Activated CD4-positive, CD25-positive, alpha-beta regulatory T cell (primary cell): ENCODE measurements around the gene ERC1.

ENCODE experiments used
- DNase-seq, 4 experiments: peaks; one replicate each; lab custom pipeline; 2025; lab: John Stamatoyannopoulos, UW

ERC1 gene

DNA sequence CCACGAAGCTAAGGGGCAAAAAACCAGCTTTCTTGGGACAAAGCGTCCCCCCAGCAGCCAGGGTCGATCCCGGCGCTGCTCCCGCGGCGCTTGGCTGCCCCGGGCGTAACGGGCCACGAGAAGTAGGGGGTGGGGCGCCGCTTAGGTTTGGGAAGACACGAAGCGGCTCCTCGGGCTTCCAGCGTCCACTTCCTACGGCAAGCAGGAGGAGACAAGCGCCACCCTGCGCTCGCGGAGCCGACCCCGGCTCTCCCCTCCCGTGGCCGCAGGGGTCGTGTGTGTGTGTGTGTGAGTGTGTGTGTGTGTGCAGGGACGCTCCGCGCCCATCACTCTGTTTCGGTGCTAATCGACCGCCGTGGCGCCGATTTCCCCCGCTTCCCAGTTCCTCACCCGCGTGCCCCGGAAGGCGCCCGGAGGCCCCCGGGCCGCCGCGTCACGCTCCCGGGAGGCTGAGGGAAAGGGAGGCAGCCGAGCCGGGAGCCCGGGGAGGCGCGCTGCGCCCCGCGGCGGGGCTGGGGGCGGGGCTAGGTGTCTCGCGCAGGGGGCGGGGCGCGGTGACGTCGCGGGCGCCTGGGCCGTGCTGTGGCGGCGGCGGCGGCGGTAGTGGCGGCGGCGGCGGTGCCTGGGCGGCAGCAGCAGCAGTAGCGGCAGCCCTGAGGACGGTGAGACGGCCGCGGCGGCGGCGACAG, at the start of gene ERC1:
TSS of gene ERC1 (plus strand) at position 563 of the 689 bp plus-strand sequence. CDS start 36,681 bp downstream, outside the sequence.
- peak; percentile 60 to 78 (median 70) for DNase-seq

- DNase-seq = no peak
Observed at GRCh38 chr12:943051-943450, 48.0 kb upstream of the ERC1 start.

DNA sequence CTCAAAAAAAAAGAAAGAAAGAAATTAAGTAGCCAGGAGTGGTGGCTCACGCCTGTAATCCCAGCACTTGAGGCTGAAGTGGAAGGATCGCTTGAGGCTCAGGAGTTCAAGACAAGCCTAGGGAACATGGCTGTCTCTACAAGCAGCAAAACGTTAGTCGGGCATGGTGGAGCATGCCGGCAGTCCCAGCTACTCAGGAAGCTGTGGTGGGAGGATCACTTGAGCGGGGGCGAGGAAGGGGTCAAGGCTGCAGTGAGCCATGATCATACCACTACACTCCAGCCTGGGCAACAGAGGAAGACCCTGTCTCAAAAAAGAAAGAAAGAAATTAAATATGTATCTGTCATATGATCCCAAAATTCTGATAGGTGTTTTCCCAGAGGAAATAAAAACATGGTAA, 46.8 kb upstream of the ERC1 start:
- no peak for DNase-seq

DNA sequence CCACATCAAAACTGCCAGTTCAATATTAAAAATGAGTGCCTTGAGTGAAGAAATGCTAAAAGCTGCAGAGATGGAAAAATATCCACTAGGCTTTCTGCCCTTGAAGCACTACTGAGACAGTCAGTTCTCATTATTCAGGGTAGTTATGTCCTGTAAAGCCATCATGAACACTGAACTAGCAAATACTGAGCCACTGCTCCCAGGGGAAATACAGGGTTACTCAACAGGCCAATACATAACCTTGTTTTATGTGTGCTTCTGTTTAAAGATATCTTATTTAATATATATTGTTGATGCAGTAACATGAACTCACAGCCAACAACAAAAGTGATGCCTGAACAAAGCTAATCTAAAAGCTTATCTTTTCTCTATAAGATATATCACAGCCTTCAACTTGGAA, 44.8 kb upstream of the ERC1 start:
- no peak for DNase-seq

GRCh38 chr12:946631-947030, 44.4 kb upstream of the ERC1 start:
- DNase-seq = no peak

- DNase-seq = no peak
Observed at GRCh38 chr12:948238-948637, 42.8 kb upstream of the ERC1 start.

DNA sequence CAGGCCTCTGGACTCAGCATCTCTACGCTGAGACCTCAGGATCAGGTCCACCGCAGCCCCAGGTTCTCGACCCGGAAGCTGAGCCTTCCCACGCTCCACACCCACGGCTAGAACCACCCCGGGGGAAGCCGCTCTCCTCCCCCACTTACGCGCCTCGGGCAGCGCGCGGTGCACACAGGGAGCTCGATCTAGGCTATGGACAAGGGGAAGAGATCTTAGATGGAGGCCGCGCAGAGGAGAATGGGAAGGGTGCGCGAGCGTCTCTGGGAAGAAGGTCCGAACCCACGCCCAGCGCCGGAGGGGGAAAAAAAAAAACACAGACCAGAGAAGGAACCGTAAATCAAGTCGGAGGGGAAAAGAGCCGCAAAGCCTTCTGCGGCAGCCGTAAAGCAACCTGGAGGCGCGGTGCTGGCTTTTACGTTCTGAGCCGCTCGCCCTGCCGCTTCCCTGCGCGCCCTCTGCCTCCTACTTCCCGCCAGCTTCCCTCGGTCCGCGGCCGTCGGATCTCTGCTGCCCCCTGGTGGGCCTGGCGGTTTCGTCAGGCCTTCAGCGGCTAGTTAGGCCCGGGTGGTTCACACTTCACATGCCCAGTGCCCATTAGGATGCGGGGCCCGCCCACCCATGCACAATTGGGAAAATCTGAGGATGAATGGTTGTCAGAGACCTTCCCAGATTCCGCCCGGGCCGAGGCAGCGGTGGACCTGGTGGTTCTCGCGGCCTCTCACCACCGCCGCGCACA, 41.4 kb upstream of the ERC1 start, which contains the start of gene RAD52:
TSS of gene RAD52 (minus strand) at position 242 of the 739 bp plus-strand sequence. CDS start 16,636 bp downstream, outside the sequence.
- peak; percentile 92 to 98 (median 94) for DNase-seq

DNA sequence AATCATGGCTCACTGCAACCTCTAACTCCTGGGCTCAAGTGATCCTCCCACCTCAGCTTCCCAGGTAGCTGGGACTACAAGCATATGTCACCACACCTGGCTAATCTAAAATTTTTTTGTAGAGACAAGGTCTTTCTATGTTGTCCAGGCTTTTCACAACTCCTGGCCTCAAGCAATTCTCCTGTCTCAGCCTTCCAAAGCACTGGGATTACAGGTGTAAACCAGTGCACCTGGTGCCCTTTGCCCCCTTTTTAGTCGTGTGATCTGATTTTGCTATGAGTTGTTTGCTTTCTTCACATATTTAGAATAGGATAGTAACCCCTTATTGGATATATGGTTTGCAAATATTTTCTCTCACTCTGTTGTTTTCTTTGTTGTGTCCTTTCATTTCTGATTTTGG, 39.8 kb upstream of the ERC1 start:
- no peak for DNase-seq

- DNase-seq = no peak
Observed at GRCh38 chr12:953776-954175, 37.2 kb upstream of the ERC1 start.

DNA sequence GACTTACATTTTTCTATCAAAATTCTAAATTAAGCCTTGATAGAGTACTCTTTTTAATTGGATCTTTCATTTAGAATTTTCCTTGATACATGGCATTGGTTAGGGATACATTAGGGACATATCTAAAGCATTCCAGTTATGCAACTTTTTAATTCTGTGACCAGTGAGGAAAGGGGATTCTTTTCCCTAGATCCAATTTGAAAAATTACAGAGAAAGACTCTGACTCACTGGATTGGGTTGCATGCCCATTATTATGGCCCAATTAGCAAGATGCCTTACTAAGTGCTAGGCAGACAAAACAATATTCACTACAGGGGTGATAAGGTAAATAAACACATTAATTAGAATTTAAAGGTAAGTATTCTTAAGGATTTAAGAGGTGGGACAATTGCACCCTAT, 36.3 kb upstream of the ERC1 start:
- DNase-seq = no peak

DNA sequence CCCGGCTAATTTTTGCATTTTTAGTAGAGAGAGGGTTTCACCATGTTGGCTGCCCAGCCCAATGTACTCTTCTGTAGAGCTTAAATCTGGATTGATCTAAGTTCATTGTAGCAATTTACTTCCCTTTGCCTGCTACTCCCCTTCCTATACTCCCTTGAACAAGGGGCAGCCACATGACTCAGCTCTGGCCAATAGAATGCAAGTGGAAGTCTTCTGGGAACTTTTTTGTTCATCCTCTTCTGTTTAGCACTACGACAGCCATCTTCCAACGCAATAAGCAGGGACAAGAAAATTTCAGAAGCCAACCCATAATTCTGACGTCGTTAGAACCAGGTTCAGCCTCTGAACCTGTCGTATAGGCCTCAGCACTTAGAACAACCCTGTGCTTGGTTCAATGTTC, 35.1 kb upstream of the ERC1 start:
- no peak for DNase-seq

DNA sequence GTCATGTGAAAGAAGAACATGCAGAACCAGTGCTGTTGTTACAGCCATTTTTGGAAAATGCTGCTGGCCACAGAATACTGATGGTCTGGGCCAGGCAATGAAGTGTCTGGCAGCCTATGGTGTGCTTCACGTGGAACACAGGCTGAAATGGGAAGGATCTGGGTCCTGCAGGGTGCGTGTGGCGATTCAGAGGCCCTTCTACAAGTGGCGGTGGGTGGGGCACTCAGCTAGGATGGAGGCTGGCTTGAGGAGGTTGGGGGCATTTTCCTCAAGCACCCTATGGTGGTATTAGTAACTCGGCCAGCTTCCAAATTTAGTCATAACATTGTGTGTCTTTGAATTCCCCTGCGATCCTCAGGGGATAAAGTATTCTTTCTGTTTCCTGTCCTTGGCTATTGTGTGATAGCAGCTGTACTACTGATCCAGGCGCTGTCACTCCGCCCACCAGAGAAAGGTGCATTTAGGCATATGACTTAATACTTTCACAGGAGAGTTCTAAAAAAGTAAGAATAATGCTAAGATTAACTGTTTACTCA, 32.4 kb upstream of the ERC1 start:
- no peak for DNase-seq

GRCh38 chr12:966724-967123, 24.3 kb upstream of the ERC1 start:
- DNase-seq = no peak

DNA sequence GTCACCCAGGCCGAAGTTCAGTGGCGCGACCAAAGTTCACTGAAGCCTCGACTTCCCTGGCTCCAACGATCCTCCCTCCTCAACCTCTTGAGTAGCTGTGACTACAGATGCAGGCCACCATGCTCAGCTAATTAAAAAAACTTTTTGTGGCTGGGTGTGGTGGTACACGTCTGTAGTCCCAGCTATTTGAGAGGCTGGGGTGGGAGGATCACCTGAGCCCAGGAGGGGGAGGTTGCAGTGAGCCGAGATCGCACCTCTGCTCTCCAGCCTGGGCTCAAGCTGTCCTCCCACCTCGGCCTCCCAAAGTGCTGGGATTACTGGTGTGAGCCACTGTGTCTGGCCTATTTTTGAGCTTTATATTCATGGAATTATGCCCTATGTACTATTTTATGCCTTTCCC, 23.4 kb upstream of the ERC1 start:
- no peak for DNase-seq

- DNase-seq = no peak
Observed at GRCh38 chr12:968545-968944, 22.5 kb upstream of the ERC1 start.

DNA sequence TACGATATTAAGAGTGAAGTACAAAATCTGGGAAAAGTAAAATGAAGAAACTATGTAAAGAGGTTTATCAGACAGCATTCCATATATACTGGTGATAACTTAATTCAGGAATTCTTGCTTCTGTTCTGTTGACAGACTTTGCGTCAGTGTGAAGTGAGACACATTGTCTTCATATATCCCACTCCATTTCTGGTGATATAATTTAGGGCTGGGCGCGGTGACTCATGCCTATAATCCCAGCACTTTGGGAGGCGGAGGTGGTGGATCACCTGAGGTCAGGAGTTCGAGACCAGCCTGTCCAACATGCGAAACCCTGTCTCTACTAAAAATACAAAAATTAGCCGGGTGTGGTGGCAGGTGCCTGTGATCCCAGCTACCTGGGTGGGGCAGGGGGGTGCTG, 21.2 kb upstream of the ERC1 start:
- DNase-seq = no peak

- no peak for DNase-seq
Observed at GRCh38 chr12:971991-972390, 19.0 kb upstream of the ERC1 start.

GRCh38 chr12:974271-974862, 16.7 kb upstream of the ERC1 start:
- DNase-seq = no peak

- no peak for DNase-seq
Observed at GRCh38 chr12:976644-977043, 14.4 kb upstream of the ERC1 start.

DNA sequence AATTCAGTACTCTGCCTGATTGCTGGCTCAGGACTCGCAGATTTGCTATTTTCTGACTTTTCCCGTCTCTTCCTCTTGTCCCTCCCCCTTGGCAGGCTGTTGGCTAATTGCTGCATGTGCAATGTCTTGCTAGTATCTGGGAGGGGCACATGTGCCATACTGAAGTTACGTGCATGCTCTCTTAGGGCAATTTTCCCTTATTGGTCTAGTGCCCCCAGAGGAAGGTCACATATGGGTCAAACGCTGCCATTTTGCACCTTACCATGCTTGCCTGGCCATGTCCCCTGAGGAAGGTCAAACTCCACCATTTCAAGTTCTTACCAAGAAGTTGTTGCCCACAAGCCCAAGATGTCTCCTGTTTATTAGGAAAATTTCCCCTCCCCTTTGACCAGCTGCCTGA, 13.9 kb upstream of the ERC1 start:
- no peak for DNase-seq

DNA sequence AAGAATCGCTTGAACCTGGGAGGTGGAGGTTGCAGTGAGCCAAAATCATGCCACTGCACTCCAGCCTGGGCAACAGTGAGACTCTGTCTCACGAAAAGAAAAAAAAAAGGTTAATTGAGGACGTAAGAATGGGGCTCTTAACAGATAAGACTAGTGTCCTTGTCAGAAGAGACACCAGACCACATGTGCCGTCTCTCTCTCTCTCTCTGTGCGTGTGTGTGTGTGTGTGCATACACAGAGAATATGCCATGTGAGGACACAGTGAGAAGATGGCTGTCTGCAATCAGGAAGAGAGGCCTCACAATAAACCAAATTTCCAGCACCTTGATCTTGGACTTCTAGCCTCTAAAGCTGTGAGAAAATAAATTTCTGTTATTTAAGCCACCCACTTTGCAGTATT, 11.7 kb upstream of the ERC1 start:
- no peak for DNase-seq

GRCh38 chr12:981176-981828, 9.7 kb upstream of the ERC1 start:
- no peak for DNase-seq
